OCI-LY3 (cell line): ENCODE measurements around the gene HCRT.

Source experiments
- EZH2phosphoT487 ChIP-seq: fragments of 200-600 bp; shearing (Covaris generic); IDR thresholded peaks from 2 replicates; pipeline ENCODE4 v1.6.1; 2018; ENCODE audit warnings: antibody characterized with exemption, mixed run types, low read depth
- TF ChIP-seq, protein P1 (sequence below): fragments of 200-600, 300-600 bp; sonication (generic); IDR thresholded peaks from 2 replicates; pipeline ENCODE4 v1.5.1; 2014; ENCODE audit warnings: antibody characterized with exemption, low read length, low read depth

DNA sequence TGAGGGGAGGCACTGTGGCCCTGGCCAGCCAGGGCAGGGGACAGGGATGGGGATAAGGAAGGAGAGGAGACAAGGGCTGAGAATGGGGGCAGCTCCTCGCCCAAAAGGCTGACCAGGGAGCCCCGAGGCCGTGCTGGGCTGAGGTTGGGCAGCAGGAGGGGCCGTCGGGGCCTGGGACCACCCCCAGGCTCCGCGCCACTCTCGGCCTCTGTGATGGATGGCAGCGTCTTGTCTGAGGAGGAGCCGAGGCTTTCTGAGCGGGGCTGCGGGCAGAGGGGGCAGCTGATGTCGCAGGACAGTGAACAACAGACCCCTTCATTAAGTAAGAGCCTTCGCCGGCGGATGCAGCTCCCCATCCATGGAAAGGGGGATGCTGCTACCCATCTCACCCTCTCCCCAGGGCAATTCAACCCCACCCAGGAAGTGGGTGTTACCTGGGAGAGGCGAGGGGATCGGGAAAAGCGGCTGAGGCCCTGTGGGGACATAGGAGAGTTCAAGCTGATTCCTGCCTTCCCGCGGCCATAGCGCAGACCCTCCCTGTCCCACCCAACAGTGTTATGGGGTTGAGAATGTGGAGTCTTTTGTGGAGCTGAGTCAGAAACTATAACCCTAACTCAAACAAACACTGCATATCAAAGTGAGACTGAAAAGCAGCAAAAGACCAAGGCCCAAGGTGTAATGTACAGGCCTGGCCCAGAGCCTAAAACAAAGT is 21.4 kb downstream of the HCRT start:
- TF ChIP-seq, protein P1, sequence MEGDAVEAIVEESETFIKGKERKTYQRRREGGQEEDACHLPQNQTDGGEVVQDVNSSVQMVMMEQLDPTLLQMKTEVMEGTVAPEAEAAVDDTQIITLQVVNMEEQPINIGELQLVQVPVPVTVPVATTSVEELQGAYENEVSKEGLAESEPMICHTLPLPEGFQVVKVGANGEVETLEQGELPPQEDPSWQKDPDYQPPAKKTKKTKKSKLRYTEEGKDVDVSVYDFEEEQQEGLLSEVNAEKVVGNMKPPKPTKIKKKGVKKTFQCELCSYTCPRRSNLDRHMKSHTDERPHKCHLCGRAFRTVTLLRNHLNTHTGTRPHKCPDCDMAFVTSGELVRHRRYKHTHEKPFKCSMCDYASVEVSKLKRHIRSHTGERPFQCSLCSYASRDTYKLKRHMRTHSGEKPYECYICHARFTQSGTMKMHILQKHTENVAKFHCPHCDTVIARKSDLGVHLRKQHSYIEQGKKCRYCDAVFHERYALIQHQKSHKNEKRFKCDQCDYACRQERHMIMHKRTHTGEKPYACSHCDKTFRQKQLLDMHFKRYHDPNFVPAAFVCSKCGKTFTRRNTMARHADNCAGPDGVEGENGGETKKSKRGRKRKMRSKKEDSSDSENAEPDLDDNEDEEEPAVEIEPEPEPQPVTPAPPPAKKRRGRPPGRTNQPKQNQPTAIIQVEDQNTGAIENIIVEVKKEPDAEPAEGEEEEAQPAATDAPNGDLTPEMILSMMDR, result no peak
- no peak for TF ChIP-seq EZH2phosphoT487
